Measurements from ENCODE around the gene KPNA2. TPM values are rescaled to one million over a fixed set of nuclear protein-coding genes. Genes with fewer than 3 reads are reported as not detected.

Gene KPNA2
- total and polyA plus RNA-seq, 2 of the 13 experiments (the other 11 are each of a cell fraction or from before 2014, with no cell fraction given): 111 to 305 TPM

DNA sequence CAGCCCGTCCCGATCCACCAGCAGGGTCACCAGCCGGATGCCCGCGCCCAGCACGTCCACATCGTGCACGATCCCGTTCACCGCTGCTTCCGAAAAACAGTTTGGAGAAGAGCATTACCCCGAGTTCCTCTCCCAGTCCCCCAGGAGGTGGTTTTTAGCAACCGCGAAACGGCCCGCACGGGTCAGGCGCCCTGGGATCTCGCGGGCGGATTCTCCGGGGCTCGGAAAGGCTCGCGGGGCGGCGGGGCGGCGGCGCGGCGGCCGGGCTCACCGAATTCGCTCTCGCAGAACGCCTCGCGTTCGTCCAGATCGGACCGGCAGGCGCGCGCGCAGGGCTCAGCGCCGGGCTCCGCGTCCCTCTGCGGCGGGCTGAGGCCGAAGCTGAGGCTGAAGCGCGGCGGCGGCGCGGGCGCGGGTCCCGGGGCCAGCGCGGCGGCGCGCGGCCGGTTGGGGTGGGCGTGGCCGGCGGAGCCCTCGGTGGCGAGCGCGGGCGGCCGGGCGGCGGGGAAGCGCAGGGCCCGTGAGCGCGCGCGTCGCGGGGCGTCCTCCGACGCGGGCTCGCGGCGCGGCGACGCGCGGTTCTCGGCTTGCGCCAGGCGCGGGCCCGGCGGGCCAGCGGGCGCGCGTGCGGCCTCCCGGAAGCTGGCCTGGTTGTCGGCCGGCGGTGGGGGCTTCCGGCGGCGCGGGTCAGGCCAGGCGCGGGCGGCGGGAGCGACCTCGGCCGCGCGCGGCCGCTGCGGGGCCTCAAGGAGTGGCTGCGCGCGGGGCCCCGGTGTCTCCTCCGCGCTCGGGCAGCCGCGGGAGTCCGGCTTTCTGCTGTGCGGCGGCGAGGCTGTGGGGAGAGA, 42.2 kb upstream of the KPNA2 start (continued):
- TF ChIP-seq, protein P1, sequence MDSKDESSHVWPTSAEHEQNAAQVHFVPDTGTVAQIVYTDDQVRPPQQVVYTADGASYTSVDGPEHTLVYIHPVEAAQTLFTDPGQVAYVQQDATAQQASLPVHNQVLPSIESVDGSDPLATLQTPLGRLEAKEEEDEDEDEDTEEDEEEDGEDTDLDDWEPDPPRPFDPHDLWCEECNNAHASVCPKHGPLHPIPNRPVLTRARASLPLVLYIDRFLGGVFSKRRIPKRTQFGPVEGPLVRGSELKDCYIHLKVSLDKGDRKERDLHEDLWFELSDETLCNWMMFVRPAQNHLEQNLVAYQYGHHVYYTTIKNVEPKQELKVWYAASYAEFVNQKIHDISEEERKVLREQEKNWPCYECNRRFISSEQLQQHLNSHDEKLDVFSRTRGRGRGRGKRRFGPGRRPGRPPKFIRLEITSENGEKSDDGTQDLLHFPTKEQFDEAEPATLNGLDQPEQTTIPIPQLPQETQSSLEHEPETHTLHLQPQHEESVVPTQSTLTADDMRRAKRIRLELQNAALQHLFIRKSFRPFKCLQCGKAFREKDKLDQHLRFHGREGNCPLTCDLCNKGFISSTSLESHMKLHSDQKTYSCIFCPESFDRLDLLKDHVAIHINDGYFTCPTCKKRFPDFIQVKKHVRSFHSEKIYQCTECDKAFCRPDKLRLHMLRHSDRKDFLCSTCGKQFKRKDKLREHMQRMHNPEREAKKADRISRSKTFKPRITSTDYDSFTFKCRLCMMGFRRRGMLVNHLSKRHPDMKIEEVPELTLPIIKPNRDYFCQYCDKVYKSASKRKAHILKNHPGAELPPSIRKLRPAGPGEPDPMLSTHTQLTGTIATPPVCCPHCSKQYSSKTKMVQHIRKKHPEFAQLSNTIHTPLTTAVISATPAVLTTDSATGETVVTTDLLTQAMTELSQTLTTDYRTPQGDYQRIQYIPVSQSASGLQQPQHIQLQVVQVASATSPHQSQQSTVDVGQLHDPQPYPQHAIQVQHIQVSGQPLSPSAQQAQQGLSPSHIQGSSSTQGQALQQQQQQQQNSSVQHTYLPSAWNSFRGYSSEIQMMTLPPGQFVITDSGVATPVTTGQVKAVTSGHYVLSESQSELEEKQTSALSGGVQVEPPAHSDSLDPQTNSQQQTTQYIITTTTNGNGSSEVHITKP (CRISPR knock-in tag; IDR thresholded peaks at IDR 0.05; ENCODE audit: low read depth): no peak
- TF ChIP-seq ZNF367 (CRISPR knock-in tag; IDR thresholded peaks at IDR 0.05; ENCODE audit: borderline replicate concordance) (no peak), U2AF2 (IDR thresholded peaks at IDR 0.05; ENCODE audit: low read depth, low read length) (no peak), ZNF558 (CRISPR knock-in tag; IDR thresholded peaks at IDR 0.05; ENCODE audit: borderline replicate concordance) (no peak; the same call in 1 of the 2 replicates), NFKBIZ (CRISPR knock-in tag; IDR thresholded peaks at IDR 0.05) (no peak), ARHGAP35 (CRISPR knock-in tag; IDR thresholded peaks at IDR 0.05; ENCODE audit: borderline replicate concordance) (peak; percentile 33; the same call in 1 of the 2 replicates), PAX8 (CRISPR knock-in tag; IDR thresholded peaks at IDR 0.05; ENCODE audit: borderline replicate concordance) (no peak), MAFF (IDR thresholded peaks at IDR 0.05; ENCODE audit: low read depth, low read length) (no peak), MIER3 (CRISPR knock-in tag; IDR thresholded peaks at IDR 0.05; ENCODE audit: borderline replicate concordance) (peak; percentile 36; the same call in 1 of the 2 replicates), MIXL1 (CRISPR knock-in tag; IDR thresholded peaks at IDR 0.05) (peak; percentile 30; the same call in 1 of the 2 replicates)
- TF ChIP-seq, protein P2, sequence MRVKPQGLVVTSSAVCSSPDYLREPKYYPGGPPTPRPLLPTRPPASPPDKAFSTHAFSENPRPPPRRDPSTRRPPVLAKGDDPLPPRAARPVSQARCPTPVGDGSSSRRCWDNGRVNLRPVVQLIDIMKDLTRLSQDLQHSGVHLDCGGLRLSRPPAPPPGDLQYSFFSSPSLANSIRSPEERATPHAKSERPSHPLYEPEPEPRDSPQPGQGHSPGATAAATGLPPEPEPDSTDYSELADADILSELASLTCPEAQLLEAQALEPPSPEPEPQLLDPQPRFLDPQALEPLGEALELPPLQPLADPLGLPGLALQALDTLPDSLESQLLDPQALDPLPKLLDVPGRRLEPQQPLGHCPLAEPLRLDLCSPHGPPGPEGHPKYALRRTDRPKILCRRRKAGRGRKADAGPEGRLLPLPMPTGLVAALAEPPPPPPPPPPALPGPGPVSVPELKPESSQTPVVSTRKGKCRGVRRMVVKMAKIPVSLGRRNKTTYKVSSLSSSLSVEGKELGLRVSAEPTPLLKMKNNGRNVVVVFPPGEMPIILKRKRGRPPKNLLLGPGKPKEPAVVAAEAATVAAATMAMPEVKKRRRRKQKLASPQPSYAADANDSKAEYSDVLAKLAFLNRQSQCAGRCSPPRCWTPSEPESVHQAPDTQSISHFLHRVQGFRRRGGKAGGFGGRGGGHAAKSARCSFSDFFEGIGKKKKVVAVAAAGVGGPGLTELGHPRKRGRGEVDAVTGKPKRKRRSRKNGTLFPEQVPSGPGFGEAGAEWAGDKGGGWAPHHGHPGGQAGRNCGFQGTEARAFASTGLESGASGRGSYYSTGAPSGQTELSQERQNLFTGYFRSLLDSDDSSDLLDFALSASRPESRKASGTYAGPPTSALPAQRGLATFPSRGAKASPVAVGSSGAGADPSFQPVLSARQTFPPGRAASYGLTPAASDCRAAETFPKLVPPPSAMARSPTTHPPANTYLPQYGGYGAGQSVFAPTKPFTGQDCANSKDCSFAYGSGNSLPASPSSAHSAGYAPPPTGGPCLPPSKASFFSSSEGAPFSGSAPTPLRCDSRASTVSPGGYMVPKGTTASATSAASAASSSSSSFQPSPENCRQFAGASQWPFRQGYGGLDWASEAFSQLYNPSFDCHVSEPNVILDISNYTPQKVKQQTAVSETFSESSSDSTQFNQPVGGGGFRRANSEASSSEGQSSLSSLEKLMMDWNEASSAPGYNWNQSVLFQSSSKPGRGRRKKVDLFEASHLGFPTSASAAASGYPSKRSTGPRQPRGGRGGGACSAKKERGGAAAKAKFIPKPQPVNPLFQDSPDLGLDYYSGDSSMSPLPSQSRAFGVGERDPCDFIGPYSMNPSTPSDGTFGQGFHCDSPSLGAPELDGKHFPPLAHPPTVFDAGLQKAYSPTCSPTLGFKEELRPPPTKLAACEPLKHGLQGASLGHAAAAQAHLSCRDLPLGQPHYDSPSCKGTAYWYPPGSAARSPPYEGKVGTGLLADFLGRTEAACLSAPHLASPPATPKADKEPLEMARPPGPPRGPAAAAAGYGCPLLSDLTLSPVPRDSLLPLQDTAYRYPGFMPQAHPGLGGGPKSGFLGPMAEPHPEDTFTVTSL (CRISPR knock-in tag; IDR thresholded peaks at IDR 0.05; ENCODE audit: borderline replicate concordance): peak; percentile 53; the same call in 1 of the 2 replicates
- TF ChIP-seq, protein P3, sequence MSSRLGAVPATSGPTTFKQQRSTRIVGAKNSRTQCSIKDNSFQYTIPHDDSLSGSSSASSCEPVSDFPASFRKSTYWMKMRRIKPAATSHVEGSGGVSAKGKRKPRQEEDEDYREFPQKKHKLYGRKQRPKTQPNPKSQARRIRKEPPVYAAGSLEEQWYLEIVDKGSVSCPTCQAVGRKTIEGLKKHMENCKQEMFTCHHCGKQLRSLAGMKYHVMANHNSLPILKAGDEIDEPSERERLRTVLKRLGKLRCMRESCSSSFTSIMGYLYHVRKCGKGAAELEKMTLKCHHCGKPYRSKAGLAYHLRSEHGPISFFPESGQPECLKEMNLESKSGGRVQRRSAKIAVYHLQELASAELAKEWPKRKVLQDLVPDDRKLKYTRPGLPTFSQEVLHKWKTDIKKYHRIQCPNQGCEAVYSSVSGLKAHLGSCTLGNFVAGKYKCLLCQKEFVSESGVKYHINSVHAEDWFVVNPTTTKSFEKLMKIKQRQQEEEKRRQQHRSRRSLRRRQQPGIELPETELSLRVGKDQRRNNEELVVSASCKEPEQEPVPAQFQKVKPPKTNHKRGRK (CRISPR knock-in tag; IDR thresholded peaks at IDR 0.05): no peak
- TF ChIP-seq, protein P4, sequence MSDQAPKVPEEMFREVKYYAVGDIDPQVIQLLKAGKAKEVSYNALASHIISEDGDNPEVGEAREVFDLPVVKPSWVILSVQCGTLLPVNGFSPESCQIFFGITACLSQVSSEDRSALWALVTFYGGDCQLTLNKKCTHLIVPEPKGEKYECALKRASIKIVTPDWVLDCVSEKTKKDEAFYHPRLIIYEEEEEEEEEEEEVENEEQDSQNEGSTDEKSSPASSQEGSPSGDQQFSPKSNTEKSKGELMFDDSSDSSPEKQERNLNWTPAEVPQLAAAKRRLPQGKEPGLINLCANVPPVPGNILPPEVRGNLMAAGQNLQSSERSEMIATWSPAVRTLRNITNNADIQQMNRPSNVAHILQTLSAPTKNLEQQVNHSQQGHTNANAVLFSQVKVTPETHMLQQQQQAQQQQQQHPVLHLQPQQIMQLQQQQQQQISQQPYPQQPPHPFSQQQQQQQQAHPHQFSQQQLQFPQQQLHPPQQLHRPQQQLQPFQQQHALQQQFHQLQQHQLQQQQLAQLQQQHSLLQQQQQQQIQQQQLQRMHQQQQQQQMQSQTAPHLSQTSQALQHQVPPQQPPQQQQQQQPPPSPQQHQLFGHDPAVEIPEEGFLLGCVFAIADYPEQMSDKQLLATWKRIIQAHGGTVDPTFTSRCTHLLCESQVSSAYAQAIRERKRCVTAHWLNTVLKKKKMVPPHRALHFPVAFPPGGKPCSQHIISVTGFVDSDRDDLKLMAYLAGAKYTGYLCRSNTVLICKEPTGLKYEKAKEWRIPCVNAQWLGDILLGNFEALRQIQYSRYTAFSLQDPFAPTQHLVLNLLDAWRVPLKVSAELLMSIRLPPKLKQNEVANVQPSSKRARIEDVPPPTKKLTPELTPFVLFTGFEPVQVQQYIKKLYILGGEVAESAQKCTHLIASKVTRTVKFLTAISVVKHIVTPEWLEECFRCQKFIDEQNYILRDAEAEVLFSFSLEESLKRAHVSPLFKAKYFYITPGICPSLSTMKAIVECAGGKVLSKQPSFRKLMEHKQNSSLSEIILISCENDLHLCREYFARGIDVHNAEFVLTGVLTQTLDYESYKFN (CRISPR knock-in tag; conservative IDR thresholded peaks at IDR 0.05): no peak

Measured in HepG2 (cell line).